ENCODE measurements around the gene SIRT7. TPM values are rescaled to one million over a fixed set of nuclear protein-coding genes. Genes with fewer than 3 reads are reported as not detected.
A peak's percentile ranks its signal among the peaks of the same experiment; 100 is the strongest.

SIRT7 gene
- total and polyA plus RNA-seq, 2 donors (not counting 3 experiments of a cell fraction or from before 2014, with no cell fraction given) = 11.6 to 28.8 TPM

- Histone ChIP-seq H3K36me3 (ENCODE audit: control insufficient read depth in 2 of 2, extremely low read depth in 1 of 2, insufficient read depth in 2 of 2, low read length in 2 of 2) (peaks cover 0 to 3% of the 10 kb centered on the region in 2 experiments), H3K4me2 (ENCODE audit: insufficient read depth, low read length) (no peak overlapping the region), H3K4me3 (replicated peaks in 1 of 3; ENCODE audit: insufficient read depth in 1 of 3, low read depth in 1 of 3, low read length in 3 of 3) (no peak overlapping the region), H3K79me2 (ENCODE audit: control insufficient read depth, insufficient read depth, low read length) (no peaks in the 10 kb centered on the region), H3K9me3 (replicated peaks; ENCODE audit: control insufficient read depth, insufficient read depth, low read length) (no peaks in the 10 kb centered on the region), H3K4me1 (ENCODE audit: control insufficient read depth, extremely low read depth, insufficient read depth, low read length) (peaks cover 3% of the 10 kb centered on the region), H3K27me3 (ENCODE audit: control insufficient read depth in 2 of 2, insufficient read depth in 2 of 2, low read length in 2 of 2) (no peaks in the 10 kb centered on the region), H2AFZ (ENCODE audit: low read depth, low read length) (no peak overlapping the region), H3K9ac (replicated peaks; ENCODE audit: extremely low read depth, insufficient read depth, low read length) (no peak overlapping the region), H3K27ac (ENCODE audit: insufficient read depth, low read depth, low read length) (no peak overlapping the region), H3K9me1 (replicated peaks; ENCODE audit: control insufficient read depth, extremely low read depth, insufficient read depth, low read length) (no peaks in the 10 kb centered on the region), H4K20me1 (replicated peaks; ENCODE audit: control insufficient read depth, extremely low read depth, insufficient read depth, low read length) (no peaks in the 10 kb centered on the region)
- POLR2A ChIA-PET = interaction anchor here (0.6 kb wide), 1 partner anchor 12 kb away, joined by 8 read pairs; no protein-coding TSS in a partner anchor
- intact Hi-C loops (cut with micrococcal nuclease) = no loop called here
- TF ChIP-seq POLR2AphosphoS5 (IDR thresholded peaks at IDR 0.05; ENCODE audit: insufficient read depth, low read depth, low read length) = no peak
- TF ChIP-seq GATA2 (IDR thresholded peaks at IDR 0.05; ENCODE audit: insufficient read depth, insufficient read length, low read depth, low read length) = no peak
- DNase-seq (ENCODE audit: low read depth, low spot score) (no peak), FAIRE-seq (no peak)
- BruUV-seq (replicated peaks) = TSS peak; percentile 7
- CTCF ChIA-PET = interaction anchor here (1.7 kb wide), 1 partner anchor 11 kb away, joined by 4 read pairs; no protein-coding TSS in a partner anchor
- dilution Hi-C loops (cut with MboI; ENCODE audit: extremely low pct_ligation_motif_present, low sequenced_read_pairs) = no loop called here
Observed at GRCh38 chr17:81904600-81905423, 13.2 kb downstream of the SIRT7 start.

- H3K4me2 ChIP-seq (ENCODE audit: insufficient read depth, low read length) = no peak overlapping the region
- no peaks in the 10 kb centered on the region for H3K79me2 ChIP-seq (ENCODE audit: control insufficient read depth, insufficient read depth, low read length)
- H3K9me1 ChIP-seq (replicated peaks; ENCODE audit: control insufficient read depth, extremely low read depth, insufficient read depth, low read length) = no peaks in the 10 kb centered on the region
- peaks cover 3% of the 10 kb centered on the region for H3K4me1 ChIP-seq (ENCODE audit: control insufficient read depth, extremely low read depth, insufficient read depth, low read length)
- DNase-seq (ENCODE audit: low read depth, low spot score) (no peak), FAIRE-seq (no peak)
- intact Hi-C loops (cut with micrococcal nuclease) (no loop called here), dilution Hi-C loops (cut with MboI; ENCODE audit: extremely low pct_ligation_motif_present, low sequenced_read_pairs) (no loop called here)
- CTCF ChIA-PET = interaction anchor here (1.7 kb wide), 1 partner anchor 11 kb away, joined by 4 read pairs; no protein-coding TSS in a partner anchor
- no TSS peak for BruUV-seq (replicated peaks)
- H3K27me3 ChIP-seq (ENCODE audit: control insufficient read depth in 2 of 2, insufficient read depth in 2 of 2, low read length in 2 of 2) = no peaks in the 10 kb centered on the region
- H3K36me3 ChIP-seq (ENCODE audit: control insufficient read depth in 2 of 2, extremely low read depth in 1 of 2, insufficient read depth in 2 of 2, low read length in 2 of 2) = peaks cover 2 to 5% of the 10 kb centered on the region in 2 experiments
- H4K20me1 ChIP-seq (replicated peaks; ENCODE audit: control insufficient read depth, extremely low read depth, insufficient read depth, low read length) = no peaks in the 10 kb centered on the region
- TF ChIP-seq FOS (IDR thresholded peaks at IDR 0.05; ENCODE audit: borderline replicate concordance, insufficient read depth, low read length) = no peak
- no peak overlapping the region for H3K4me3 ChIP-seq (replicated peaks in 1 of 3; ENCODE audit: insufficient read depth in 1 of 3, low read depth in 1 of 3, low read length in 3 of 3)
- H3K9me3 ChIP-seq (replicated peaks; ENCODE audit: control insufficient read depth, insufficient read depth, low read length) = no peaks in the 10 kb centered on the region
- POLR2A ChIA-PET = interaction anchor here (0.6 kb wide), 1 partner anchor 12 kb away, joined by 8 read pairs; no protein-coding TSS in a partner anchor
- no peak overlapping the region for H2AFZ ChIP-seq (ENCODE audit: low read depth, low read length)
- H3K27ac ChIP-seq (ENCODE audit: insufficient read depth, low read depth, low read length) = no peak overlapping the region
- H3K9ac ChIP-seq (replicated peaks; ENCODE audit: extremely low read depth, insufficient read depth, low read length) = no peak overlapping the region
Observed at GRCh38 chr17:81903896-81904599, 13.9 kb downstream of the SIRT7 start.
